ENCODE measurements around the gene APOA5.

APOA5 gene

DNA sequence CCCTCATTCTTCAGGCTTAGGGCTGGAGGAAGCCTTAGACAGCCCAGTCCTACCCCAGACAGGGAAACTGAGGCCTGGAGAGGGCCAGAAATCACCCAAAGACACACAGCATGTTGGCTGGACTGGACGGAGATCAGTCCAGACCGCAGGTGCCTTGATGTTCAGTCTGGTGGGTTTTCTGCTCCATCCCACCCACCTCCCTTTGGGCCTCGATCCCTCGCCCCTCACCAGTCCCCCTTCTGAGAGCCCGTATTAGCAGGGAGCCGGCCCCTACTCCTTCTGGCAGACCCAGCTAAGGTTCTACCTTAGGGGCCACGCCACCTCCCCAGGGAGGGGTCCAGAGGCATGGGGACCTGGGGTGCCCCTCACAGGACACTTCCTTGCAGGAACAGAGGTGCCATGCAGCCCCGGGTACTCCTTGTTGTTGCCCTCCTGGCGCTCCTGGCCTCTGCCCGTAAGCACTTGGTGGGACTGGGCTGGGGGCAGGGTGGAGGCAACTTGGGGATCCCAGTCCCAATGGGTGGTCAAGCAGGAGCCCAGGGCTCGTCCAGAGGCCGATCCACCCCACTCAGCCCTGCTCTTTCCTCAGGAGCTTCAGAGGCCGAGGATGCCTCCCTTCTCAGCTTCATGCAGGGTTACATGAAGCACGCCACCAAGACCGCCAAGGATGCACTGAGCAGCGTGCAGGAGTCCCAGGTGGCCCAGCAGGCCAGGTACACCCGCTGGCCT is 38.7 kb upstream of the APOA5 start:
- no CpG with 5 or more reads among the region's 17 CpGs for WGBS, 2 donors (ENCODE audit: extremely low coverage in 2 of 2, insufficient read length in 2 of 2, insufficient replicate concordance in 1 of 2)
- Histone ChIP-seq H3K18ac (ENCODE audit: low read length) (peak overlapping the region; percentile 48), H3K9ac (ENCODE audit: low read depth, low read length, poor library complexity) (no peak overlapping the region), H3K4me1 (ENCODE audit: control insufficient read depth in 2 of 2, insufficient read depth in 1 of 2, low read depth in 1 of 2, low read length in 2 of 2) (peaks cover 5 to 6% of the 10 kb centered on the region in 2 donors), H3K79me1 (ENCODE audit: low read depth, low read length) (no peaks in the 10 kb centered on the region), H2BK12ac (ENCODE audit: low read length) (no peak overlapping the region), H2BK5ac (ENCODE audit: low read length) (no peak overlapping the region), H2BK120ac (ENCODE audit: low read depth, low read length) (no peak overlapping the region), H3K36me3 (replicated peaks in 1 of 2; ENCODE audit: control insufficient read depth in 2 of 2, insufficient read depth in 2 of 2, low read length in 2 of 2) (no peaks in the 10 kb centered on the region), H3K4me2 (ENCODE audit: insufficient read depth, low read length, poor library complexity, severe bottlenecking) (no peak overlapping the region), H3K4me3 (ENCODE audit: low read length in 2 of 2) (no peak overlapping the region), H2AK5ac (ENCODE audit: low read depth, low read length) (peak overlapping the region; percentile 89), H2BK15ac (ENCODE audit: low read length) (peak overlapping the region; percentile 55), H3K4ac (ENCODE audit: low read length) (no peak overlapping the region), H3K9me3 (replicated peaks in 1 of 2; ENCODE audit: control insufficient read depth in 2 of 2, insufficient read depth in 1 of 2, low read depth in 1 of 2, low read length in 2 of 2) (no peaks in the 10 kb centered on the region), H2AFZ (ENCODE audit: low read length) (no peak overlapping the region), H4K91ac (ENCODE audit: low read depth, low read length, poor library complexity) (no peak overlapping the region), H3K14ac (ENCODE audit: low read length) (no peak overlapping the region), H3K23ac (ENCODE audit: low read depth, low read length, poor library complexity) (no peak overlapping the region), H3K27ac (replicated peaks; ENCODE audit: low read length) (no peak overlapping the region), H3K27me3 (ENCODE audit: control insufficient read depth in 3 of 3, insufficient read depth in 3 of 3, low read depth in 1 of 3, low read length in 3 of 3) (peaks cover 0 to 6% (median 0%) of the 10 kb centered on the region in 3 experiments), H4K8ac (ENCODE audit: low read depth, low read length) (no peak overlapping the region)
- DNase-seq (ENCODE audit: low spot score): no peak

GRCh38 chr11:116829525-116830183 is 38.0 kb upstream of the APOA5 start, which contains the start of gene APOC3:
APOC3 (plus strand) TSS chr11:116829907; CDS start chr11:116830583, 676 bp downstream.
- H3K27ac ChIP-seq (replicated peaks; ENCODE audit: low read length): no peak within 1 kb of the TSS
- H3K4me2 ChIP-seq (ENCODE audit: insufficient read depth, low read length, poor library complexity, severe bottlenecking): no peak within 1 kb of the TSS
- no CpG with 5 or more reads among the region's 9 CpGs for WGBS, 2 donors (ENCODE audit: extremely low coverage in 2 of 2, insufficient read length in 2 of 2, insufficient replicate concordance in 1 of 2)
- H2BK5ac ChIP-seq (ENCODE audit: low read length): peak within 1 kb of the TSS; percentile 66
- peak within 1 kb of the TSS; percentile 89 for H2AK5ac ChIP-seq (ENCODE audit: low read depth, low read length)
- H4K8ac ChIP-seq (ENCODE audit: low read depth, low read length): no peak within 1 kb of the TSS
- H2BK120ac ChIP-seq (ENCODE audit: low read depth, low read length): no peak within 1 kb of the TSS
- H3K18ac ChIP-seq (ENCODE audit: low read length): peak within 1 kb of the TSS; percentile 48
- no peaks in the 10 kb centered on the region for H3K9me3 ChIP-seq (replicated peaks in 1 of 2; ENCODE audit: control insufficient read depth in 2 of 2, insufficient read depth in 1 of 2, low read depth in 1 of 2, low read length in 2 of 2)
- no peak within 1 kb of the TSS for H3K9ac ChIP-seq (ENCODE audit: low read depth, low read length, poor library complexity)
- H3K27me3 ChIP-seq (ENCODE audit: control insufficient read depth in 3 of 3, insufficient read depth in 3 of 3, low read depth in 1 of 3, low read length in 3 of 3): peaks cover 0 to under 1% (median 0%) of the 10 kb centered on the region in 3 experiments
- no peaks in the 10 kb centered on the region for H3K79me1 ChIP-seq (ENCODE audit: low read depth, low read length)
- H3K23ac ChIP-seq (ENCODE audit: low read depth, low read length, poor library complexity): peak within 1 kb of the TSS; percentile 65
- H3K36me3 ChIP-seq (replicated peaks in 1 of 2; ENCODE audit: control insufficient read depth in 2 of 2, insufficient read depth in 2 of 2, low read length in 2 of 2): no peaks in the 10 kb centered on the region
- H3K4ac ChIP-seq (ENCODE audit: low read length): peak within 1 kb of the TSS; percentile 37
- peak within 1 kb of the TSS; percentile 86 for H2AFZ ChIP-seq (ENCODE audit: low read length)
- no peak within 1 kb of the TSS for H4K91ac ChIP-seq (ENCODE audit: low read depth, low read length, poor library complexity)
- peak within 1 kb of the TSS; percentile 55 for H2BK15ac ChIP-seq (ENCODE audit: low read length)
- H2BK12ac ChIP-seq (ENCODE audit: low read length): no peak within 1 kb of the TSS
- peaks cover 5% of the 10 kb centered on the region in 2 donors for H3K4me1 ChIP-seq (ENCODE audit: control insufficient read depth in 2 of 2, insufficient read depth in 1 of 2, low read depth in 1 of 2, low read length in 2 of 2)
- no peak within 1 kb of the TSS for H3K4me3 ChIP-seq (ENCODE audit: low read length in 2 of 2)
- DNase-seq (ENCODE audit: low spot score): no peak
- H3K14ac ChIP-seq (ENCODE audit: low read length): peak within 1 kb of the TSS; percentile 56

DNA sequence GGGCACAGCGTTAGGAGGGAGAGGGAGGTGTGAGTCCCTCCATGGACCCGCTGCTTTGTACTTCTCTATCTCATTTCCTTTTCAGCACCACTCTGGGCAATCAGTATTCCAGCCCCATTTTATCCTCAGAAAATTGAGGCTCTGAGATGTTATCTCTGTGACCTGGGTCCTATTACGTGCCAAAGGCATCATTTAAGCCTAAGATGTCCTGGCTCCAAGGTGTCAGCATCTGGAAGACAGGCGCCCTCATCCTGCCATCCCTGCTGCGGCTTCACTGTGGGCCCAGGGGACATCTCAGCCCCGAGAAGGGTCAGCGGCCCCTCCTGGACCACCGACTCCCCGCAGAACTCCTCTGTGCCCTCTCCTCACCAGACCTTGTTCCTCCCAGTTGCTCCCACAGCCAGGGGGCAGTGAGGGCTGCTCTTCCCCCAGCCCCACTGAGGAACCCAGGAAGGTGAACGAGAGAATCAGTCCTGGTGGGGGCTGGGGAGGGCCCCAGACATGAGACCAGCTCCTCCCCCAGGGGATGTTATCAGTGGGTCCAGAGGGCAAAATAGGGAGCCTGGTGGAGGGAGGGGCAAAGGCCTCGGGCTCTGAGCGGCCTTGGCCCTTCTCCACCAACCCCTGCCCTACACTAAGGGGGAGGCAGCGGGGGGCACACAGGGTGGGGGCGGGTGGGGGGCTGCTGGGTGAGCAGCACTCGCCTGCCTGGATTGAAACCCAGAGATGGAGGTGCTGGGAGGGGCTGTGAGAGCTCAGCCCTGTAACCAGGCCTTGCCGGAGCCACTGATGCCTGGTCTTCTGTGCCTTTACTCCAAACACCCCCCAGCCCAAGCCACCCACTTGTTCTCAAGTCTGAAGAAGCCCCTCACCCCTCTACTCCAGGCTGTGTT is 37.2 kb upstream of the APOA5 start:
- H2BK12ac ChIP-seq (ENCODE audit: low read length): no peak overlapping the region
- H4K8ac ChIP-seq (ENCODE audit: low read depth, low read length): no peak overlapping the region
- no peak for DNase-seq (ENCODE audit: low spot score)
- no peak overlapping the region for H3K18ac ChIP-seq (ENCODE audit: low read length)
- H3K79me1 ChIP-seq (ENCODE audit: low read depth, low read length): no peaks in the 10 kb centered on the region
- H2BK5ac ChIP-seq (ENCODE audit: low read length): peak overlapping the region; percentile 66
- H3K36me3 ChIP-seq (replicated peaks in 1 of 2; ENCODE audit: control insufficient read depth in 2 of 2, insufficient read depth in 2 of 2, low read length in 2 of 2): no peaks in the 10 kb centered on the region
- no peaks in the 10 kb centered on the region for H3K9me3 ChIP-seq (replicated peaks in 1 of 2; ENCODE audit: control insufficient read depth in 2 of 2, insufficient read depth in 1 of 2, low read depth in 1 of 2, low read length in 2 of 2)
- H3K27ac ChIP-seq (replicated peaks; ENCODE audit: low read length): no peak overlapping the region
- peak overlapping the region; percentile 43 for H2BK15ac ChIP-seq (ENCODE audit: low read length)
- H4K91ac ChIP-seq (ENCODE audit: low read depth, low read length, poor library complexity): no peak overlapping the region
- WGBS, 2 donors (ENCODE audit: extremely low coverage in 2 of 2, insufficient read length in 2 of 2, insufficient replicate concordance in 1 of 2): no CpG with 5 or more reads among the region's 16 CpGs
- H3K4me2 ChIP-seq (ENCODE audit: insufficient read depth, low read length, poor library complexity, severe bottlenecking): no peak overlapping the region
- peak overlapping the region; percentile 86 for H2AFZ ChIP-seq (ENCODE audit: low read length)
- H2BK120ac ChIP-seq (ENCODE audit: low read depth, low read length): no peak overlapping the region
- no peak overlapping the region for H3K23ac ChIP-seq (ENCODE audit: low read depth, low read length, poor library complexity)
- no peak overlapping the region for H3K9ac ChIP-seq (ENCODE audit: low read depth, low read length, poor library complexity)
- no peak overlapping the region for H3K4me3 ChIP-seq (ENCODE audit: low read length in 2 of 2)
- H3K4me1 ChIP-seq (ENCODE audit: control insufficient read depth in 2 of 2, insufficient read depth in 1 of 2, low read depth in 1 of 2, low read length in 2 of 2): peaks cover 5% of the 10 kb centered on the region in 2 donors
- H2AK5ac ChIP-seq (ENCODE audit: low read depth, low read length): peak overlapping the region; percentile 20
- H3K27me3 ChIP-seq (ENCODE audit: control insufficient read depth in 3 of 3, insufficient read depth in 3 of 3, low read depth in 1 of 3, low read length in 3 of 3): no peaks in the 10 kb centered on the region
- H3K14ac ChIP-seq (ENCODE audit: low read length): no peak overlapping the region
- no peak overlapping the region for H3K4ac ChIP-seq (ENCODE audit: low read length)
